Measurements from ENCODE around the gene CPTP. TPM values are rescaled to one million over a fixed set of nuclear protein-coding genes. Genes with fewer than 3 reads are reported as not detected.

CPTP gene
- total and polyA plus RNA-seq, 2 of the 13 experiments (the other 11 are each of a cell fraction or from before 2014, with no cell fraction given), result 5.5 to 9.3 TPM

DNA sequence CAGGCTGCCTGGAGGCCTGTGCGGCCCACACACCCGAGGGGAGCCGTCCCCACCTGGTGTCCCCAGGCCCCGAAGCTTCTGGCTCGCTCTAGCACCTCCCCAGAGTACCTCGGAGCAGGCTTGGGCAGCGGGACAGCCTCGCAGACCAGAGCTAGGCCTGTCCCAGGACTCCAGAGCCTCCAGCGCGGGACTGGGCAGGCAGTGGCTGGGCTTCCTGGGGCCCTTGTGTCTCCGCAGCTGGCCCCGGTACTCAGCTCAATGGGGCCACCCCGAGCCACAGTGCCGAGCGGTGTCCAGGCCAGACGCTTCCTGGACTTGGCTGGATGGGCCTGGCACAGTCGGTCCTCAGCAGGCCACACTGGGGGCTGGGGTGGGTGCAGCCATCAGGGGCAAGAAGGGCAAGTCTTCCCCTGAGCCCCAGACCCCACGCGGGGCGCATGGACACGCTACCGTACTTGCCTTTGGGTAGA is 39.5 kb upstream of the CPTP start:
- FAIRE-seq (no peak), DNase-seq (ENCODE audit: low spot score) (no peak), ATAC-seq (peak; percentile 2)
- peaks cover 0 to 2% of the 10 kb centered on the region in 2 experiments; a peak in 1 of 5 replicates for H3K27me3 ChIP-seq (ENCODE audit: control insufficient read depth in 1 of 2, insufficient read depth in 2 of 2, low read length in 2 of 2)
- no peak overlapping the region for H3K27ac ChIP-seq (ENCODE audit: extremely low read length, insufficient read depth, low read length)
- TF ChIP-seq, protein P1, sequence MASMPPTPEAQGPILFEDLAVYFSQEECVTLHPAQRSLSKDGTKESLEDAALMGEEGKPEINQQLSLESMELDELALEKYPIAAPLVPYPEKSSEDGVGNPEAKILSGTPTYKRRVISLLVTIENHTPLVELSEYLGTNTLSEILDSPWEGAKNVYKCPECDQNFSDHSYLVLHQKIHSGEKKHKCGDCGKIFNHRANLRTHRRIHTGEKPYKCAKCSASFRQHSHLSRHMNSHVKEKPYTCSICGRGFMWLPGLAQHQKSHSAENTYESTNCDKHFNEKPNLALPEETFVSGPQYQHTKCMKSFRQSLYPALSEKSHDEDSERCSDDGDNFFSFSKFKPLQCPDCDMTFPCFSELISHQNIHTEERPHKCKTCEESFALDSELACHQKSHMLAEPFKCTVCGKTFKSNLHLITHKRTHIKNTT (CRISPR knock-in tag; IDR thresholded peaks at IDR 0.05), result no peak
- TF ChIP-seq ZNF550 (CRISPR knock-in tag; IDR thresholded peaks at IDR 0.05; ENCODE audit: borderline replicate concordance), result no peak
- TF ChIP-seq ZNF737 (CRISPR knock-in tag; IDR thresholded peaks at IDR 0.05; ENCODE audit: borderline replicate concordance), result no peak
- TF ChIP-seq NCOA1 (CRISPR knock-in tag; IDR thresholded peaks at IDR 0.05), result no peak
- peak; percentile 28; the same call in 1 of the 2 replicates for TF ChIP-seq PHF8 (CRISPR knock-in tag; IDR thresholded peaks at IDR 0.05)
- no peak for TF ChIP-seq ZNF30 (CRISPR knock-in tag; IDR thresholded peaks at IDR 0.05)
- no peak for TF ChIP-seq RBFOX2 (IDR thresholded peaks at IDR 0.05; ENCODE audit: low read depth, low read length)
- no peak for TF ChIP-seq PAF1 (CRISPR knock-in tag; IDR thresholded peaks at IDR 0.05)
- TF ChIP-seq HNRNPL (IDR thresholded peaks at IDR 0.05; ENCODE audit: low read depth, low read length), result 0 out of 2 replicates have a peak, but pooled peaks have one; percentile 22
- no peak for TF ChIP-seq AHDC1 (CRISPR knock-in tag; IDR thresholded peaks at IDR 0.05; ENCODE audit: borderline replicate concordance)
- no peak for TF ChIP-seq ZSCAN30 (CRISPR knock-in tag; IDR thresholded peaks at IDR 0.05)
- no peak for TF ChIP-seq MAF1 (CRISPR knock-in tag; IDR thresholded peaks at IDR 0.05; ENCODE audit: borderline replicate concordance)
- TF ChIP-seq NAIF1 (CRISPR knock-in tag; IDR thresholded peaks at IDR 0.05; ENCODE audit: borderline replicate concordance), result no peak
- TF ChIP-seq, protein P2, sequence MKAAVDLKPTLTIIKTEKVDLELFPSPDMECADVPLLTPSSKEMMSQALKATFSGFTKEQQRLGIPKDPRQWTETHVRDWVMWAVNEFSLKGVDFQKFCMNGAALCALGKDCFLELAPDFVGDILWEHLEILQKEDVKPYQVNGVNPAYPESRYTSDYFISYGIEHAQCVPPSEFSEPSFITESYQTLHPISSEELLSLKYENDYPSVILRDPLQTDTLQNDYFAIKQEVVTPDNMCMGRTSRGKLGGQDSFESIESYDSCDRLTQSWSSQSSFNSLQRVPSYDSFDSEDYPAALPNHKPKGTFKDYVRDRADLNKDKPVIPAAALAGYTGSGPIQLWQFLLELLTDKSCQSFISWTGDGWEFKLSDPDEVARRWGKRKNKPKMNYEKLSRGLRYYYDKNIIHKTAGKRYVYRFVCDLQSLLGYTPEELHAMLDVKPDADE (CRISPR knock-in tag; IDR thresholded peaks at IDR 0.05), result no peak
- TF ChIP-seq MEIS1 (CRISPR knock-in tag; IDR thresholded peaks at IDR 0.05; ENCODE audit: borderline replicate concordance), result no peak
- no peak for TF ChIP-seq HNF4A (CRISPR knock-in tag; IDR thresholded peaks at IDR 0.05)
- no peaks in the 10 kb centered on the region for H3K9me3 ChIP-seq (ENCODE audit: low read length)
- H3K36me3 ChIP-seq (replicated peaks in 1 of 2; ENCODE audit: control insufficient read depth in 1 of 2, insufficient read depth in 2 of 2, low read length in 2 of 2), result no peaks in the 10 kb centered on the region
- no TSS peak for BruUV-seq (replicated peaks)
- H4K20me1 ChIP-seq (ENCODE audit: insufficient read depth, low read length), result no peaks in the 10 kb centered on the region
- no peak overlapping the region for H3K9ac ChIP-seq (ENCODE audit: insufficient read depth, low read depth, low read length)
- peaks cover 54% of the 10 kb centered on the region for H3K4me1 ChIP-seq (ENCODE audit: insufficient read depth, low read length)
- no peak overlapping the region for H2AFZ ChIP-seq (ENCODE audit: low read length)
- POLR2A ChIA-PET, result no interaction called here
- H3K79me2 ChIP-seq (ENCODE audit: insufficient read depth, low read length), result no peaks in the 10 kb centered on the region
- WGBS (ENCODE audit: low lambda C conversion rate), result 40% methylated on average over 3 of the region's 22 CpGs
- H3K4me3 ChIP-seq (replicated peaks in 1 of 3; ENCODE audit: insufficient read depth in 1 of 3, low read depth in 2 of 3, low read length in 3 of 3), result no peak overlapping the region; a peak in 1 of 6 replicates
- CTCF ChIA-PET (ENCODE audit: low intra/inter-chr PET ratio, low total read pairs), result no interaction called here
- intact Hi-C loops (cut with micrococcal nuclease; ENCODE audit: unreplicated experiment), result no loop called here
- in situ Hi-C loops (cut with HindIII; ENCODE audit: extremely low pct_ligation_motif_present, low pct_unique_long_range_greater_than_20kb), result no loop called here
- peak overlapping the region; percentile 58; the same call in 1 of the 2 replicates for H3K4me2 ChIP-seq (ENCODE audit: low read depth, low read length)
